AG04449 (cell line): ENCODE results near the gene PIH1D1.
A peak's percentile ranks its signal among the peaks of the same experiment; 100 is the strongest.

ENCODE experiments used
- CTCF ChIA-PET: fragments of 350-600 bp; formaldehyde crosslinking; extraction: SDS; loops from one replicate; lab custom pipeline; 2021; ENCODE audit warnings: antibody characterized with exemption; lab: Yijun Ruan, JAX
- POLR2A ChIA-PET: fragments of 400-600, 350-600 bp; formaldehyde crosslinking; extraction: SDS; loops from one replicate; lab custom pipeline; 2020; ENCODE audit warnings: antibody characterized with exemption, inconsistent platforms; lab: Yijun Ruan, JAX
- DNase-seq: peaks from one replicate; pipeline ENCODE4 v3.0.0-alpha.2; 2010; ENCODE audit warnings: low read depth, low spot score
- H3K4me3 ChIP-seq: 2 replicates; pipeline ENCODE4 v1.5.1; 2011; ENCODE audit warnings: low read depth, mild to moderate bottlenecking, control low read depth, low read length
- TF ChIP-seq, protein P1 (sequence below): IDR thresholded peaks from one replicate; pipeline ENCODE4 v1.5.1; 2011; ENCODE audit warnings: mild to moderate bottlenecking, moderate library complexity, low read length, control low read depth, inconsistent platforms; ENCODE audit not compliant: insufficient read depth; ENCODE audit errors: missing control alignments

PIH1D1 gene

DNA sequence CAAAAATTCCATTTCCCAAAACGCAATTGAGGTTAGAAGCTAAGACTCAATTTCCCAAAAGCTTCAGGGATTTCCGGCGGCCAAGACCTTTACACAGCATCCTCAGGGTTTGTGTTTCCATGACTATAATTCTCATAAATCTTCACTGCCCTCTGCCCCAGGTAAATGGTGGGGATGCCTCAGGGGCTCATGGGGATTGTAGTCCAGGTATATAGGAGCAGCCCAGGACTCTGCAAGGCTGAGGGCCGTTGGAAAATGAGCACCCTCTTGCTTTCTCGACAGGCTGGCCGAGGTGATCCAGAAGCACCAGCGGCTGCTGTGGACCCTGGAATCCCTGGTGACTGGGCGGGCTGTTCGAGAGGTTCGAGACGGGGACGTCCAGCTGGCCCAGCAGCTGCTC is 7.8 kb upstream of the PIH1D1 start:
- TF ChIP-seq, protein P1, sequence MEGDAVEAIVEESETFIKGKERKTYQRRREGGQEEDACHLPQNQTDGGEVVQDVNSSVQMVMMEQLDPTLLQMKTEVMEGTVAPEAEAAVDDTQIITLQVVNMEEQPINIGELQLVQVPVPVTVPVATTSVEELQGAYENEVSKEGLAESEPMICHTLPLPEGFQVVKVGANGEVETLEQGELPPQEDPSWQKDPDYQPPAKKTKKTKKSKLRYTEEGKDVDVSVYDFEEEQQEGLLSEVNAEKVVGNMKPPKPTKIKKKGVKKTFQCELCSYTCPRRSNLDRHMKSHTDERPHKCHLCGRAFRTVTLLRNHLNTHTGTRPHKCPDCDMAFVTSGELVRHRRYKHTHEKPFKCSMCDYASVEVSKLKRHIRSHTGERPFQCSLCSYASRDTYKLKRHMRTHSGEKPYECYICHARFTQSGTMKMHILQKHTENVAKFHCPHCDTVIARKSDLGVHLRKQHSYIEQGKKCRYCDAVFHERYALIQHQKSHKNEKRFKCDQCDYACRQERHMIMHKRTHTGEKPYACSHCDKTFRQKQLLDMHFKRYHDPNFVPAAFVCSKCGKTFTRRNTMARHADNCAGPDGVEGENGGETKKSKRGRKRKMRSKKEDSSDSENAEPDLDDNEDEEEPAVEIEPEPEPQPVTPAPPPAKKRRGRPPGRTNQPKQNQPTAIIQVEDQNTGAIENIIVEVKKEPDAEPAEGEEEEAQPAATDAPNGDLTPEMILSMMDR: no peak
- CTCF ChIA-PET: interaction anchor here (1.2 to 1.5 kb wide), 2 partner anchors 14 to 17 kb away, joined by 4 read pairs; no protein-coding TSS in a partner anchor
- DNase-seq: no peak
- POLR2A ChIA-PET: no interaction called here
- no peak overlapping the region for H3K4me3 ChIP-seq

DNA sequence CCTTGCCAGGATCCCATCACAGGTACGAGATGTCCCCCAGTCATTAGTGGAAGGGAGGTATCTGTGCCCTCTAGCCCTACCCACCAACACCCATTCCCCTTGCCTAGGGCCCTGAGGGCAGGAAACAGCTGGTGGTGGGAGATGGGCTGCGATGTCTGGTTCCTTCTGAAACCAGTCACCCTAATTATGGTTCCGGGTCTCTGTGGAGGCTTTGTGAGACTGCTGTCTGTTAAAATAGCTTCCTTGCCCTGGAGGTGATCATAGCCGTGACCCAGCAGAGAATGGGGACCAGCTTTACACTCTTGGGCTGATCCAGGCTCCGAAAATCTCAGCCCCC is 6.9 kb upstream of the PIH1D1 start:
- ChIA-PET CTCF (interaction anchor here (1.4 to 1.5 kb wide), 2 partner anchors 15 to 18 kb away, joined by 4 to 9 read pairs; partner anchors contain the start of gene FLT3LG), POLR2A (no interaction called here)
- no peak for DNase-seq
- TF ChIP-seq, protein P1: no peak
- H3K4me3 ChIP-seq: no peak overlapping the region

DNA sequence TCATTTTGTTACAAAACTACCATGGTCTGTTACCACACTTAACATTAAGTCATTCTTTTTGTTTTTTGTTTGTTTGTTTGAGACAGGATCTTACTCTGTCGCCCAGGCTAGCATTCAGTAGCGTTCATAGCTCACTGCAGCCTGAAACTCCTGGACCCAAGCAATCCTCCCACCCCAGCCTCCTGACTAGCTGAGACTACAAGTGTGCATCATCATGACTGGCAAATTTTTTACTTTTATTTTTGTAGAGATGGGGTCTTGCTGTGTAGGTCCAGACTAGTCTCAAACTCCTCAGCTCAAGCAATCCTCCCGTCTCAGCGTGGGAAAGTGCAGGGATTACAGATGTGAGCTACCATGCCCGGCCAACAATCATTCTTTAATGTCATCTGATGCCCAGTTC is 4.7 kb upstream of the PIH1D1 start:
- TF ChIP-seq, protein P1: no peak
- H3K4me3 ChIP-seq: no peak overlapping the region
- ChIA-PET CTCF (interaction anchor here (1.3 to 6.2 kb wide), 2 partner anchors 9 to 17 kb away, joined by 4 to 40 read pairs; partner anchors contain the start of gene FLT3LG), POLR2A (interaction anchor here (1.0 kb wide), 1 partner anchor 71 kb away, joined by 3 read pairs; the partner anchor contains the start of gene RCN3)
- no peak for DNase-seq

DNA sequence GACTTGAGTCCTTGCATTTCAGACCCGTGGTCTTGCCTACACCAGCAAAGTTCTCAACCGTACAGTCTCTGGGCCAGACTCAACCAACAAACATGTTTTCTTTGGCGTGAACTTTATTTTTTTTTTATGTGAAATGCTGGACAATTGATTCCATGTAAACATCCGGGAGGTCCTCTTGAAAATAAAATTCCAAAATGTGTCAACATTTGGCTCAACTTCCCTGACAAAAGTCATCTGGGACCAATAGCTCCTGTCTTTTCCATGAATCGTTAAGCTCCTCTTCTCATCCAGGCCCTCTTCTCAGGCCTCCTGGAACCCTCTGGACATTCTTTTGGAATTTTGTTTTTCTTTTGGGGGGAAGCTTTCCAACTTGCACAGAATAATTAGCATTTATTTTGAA is 4.2 kb upstream of the PIH1D1 start:
- TF ChIP-seq, protein P1: no peak
- POLR2A ChIA-PET: interaction anchor here (1.0 kb wide), 1 partner anchor 72 kb away, joined by 3 read pairs; the partner anchor contains the start of gene RCN3
- no peak for DNase-seq
- CTCF ChIA-PET: interaction anchor here (1.3 to 6.2 kb wide), 2 partner anchors 9 to 17 kb away, joined by 4 to 40 read pairs; partner anchors contain the start of gene FLT3LG
- H3K4me3 ChIP-seq: no peak overlapping the region

DNA sequence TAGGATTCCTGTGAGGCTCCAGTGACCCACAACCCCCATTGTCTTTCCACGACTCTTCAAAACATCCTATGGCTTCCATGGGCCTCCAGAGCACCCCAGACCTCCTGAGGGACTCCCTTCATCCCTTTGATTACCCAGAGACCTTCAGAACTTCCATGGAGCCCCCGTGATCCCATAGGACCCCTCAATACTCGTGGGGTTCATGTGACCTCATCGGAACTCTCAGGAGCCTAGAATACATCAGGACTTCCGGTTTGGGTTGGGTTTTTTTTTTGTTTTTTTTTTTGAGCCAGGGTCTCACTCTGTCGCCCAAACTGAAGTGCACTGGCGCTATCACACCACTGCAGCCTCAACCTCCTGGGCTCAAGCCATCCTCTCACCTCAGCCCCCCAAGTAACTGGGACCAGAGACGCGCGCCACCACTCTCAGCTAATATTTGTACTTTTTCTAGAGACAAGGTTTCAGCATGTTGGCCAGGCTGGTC is 2.2 kb upstream of the PIH1D1 start:
- ChIA-PET POLR2A (interaction anchor here (1.0 kb wide), 1 partner anchor 127 kb away, joined by 5 read pairs; the partner anchor contains the start of genes NOSIP and PRRG2), CTCF (interaction anchor here (0.7 to 6.2 kb wide), 6 partner anchors 11 to 228 kb away, joined by 3 to 40 read pairs (median 4); partner anchors contain the start of gene FLT3LG)
- TF ChIP-seq, protein P1: no peak
- DNase-seq: no peak
- H3K4me3 ChIP-seq: peak overlapping the region; percentile 72

DNA sequence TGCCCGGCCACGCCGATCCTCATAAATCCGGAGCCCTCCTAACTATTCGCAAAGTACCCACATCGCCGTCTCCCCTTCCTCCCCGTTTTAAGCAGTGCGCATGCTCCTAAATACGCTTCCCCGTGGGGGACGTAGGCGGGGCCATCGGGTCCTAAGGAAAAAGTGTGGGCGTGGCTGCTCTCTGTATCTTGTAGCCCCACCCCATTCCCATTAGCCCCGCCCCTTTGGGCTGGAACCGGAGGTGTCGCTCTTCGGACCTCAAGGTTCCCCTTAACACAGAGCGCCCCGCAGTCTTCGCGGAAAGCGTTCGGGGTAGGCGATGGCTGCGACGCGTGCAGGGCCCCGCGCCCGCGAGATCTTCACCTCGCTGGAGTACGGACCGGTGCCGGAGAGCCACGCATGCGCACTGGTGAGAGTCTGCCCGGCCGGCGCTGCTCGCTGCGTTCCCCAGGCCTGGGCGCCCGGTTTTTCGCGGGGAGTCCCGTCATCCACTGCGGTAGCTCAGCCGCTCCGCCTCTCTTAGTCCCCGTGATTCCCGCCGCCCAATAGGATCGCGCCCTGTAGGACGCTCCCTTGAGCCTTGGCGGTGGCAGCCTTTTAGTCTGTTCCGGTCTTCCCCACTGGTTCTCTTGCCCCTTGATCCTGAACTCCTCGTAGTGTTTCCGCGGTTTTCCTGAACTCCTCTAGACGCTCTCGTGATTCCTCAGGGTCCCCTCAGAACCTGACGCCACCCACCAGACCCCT is 1.6 kb upstream of the PIH1D1 start, which contains the start of gene ALDH16A1:
ALDH16A1 (plus strand) TSS at position 213 of the 744 bp plus-strand sequence; CDS start at position 320, 107 bp downstream.
- CTCF ChIA-PET: interaction anchor here (0.8 to 6.2 kb wide), 7 partner anchors 10 to 227 kb away, joined by 3 to 40 read pairs (median 3); partner anchors contain the start of gene FLT3LG

More for the DNA sequence above, 1.6 kb upstream of the PIH1D1 start, which contains the start of gene ALDH16A1:
- peak within 1 kb of the TSS; percentile 72 for H3K4me3 ChIP-seq
- TF ChIP-seq, protein P1: no peak
- peak; percentile 85 for DNase-seq
- POLR2A ChIA-PET: interaction anchor here (1.0 kb wide), 1 partner anchor 128 kb away, joined by 5 read pairs; the partner anchor contains the start of genes NOSIP and PRRG2
